HG03571 (cell line): ENCODE data around the gene CTXN3.

Source experiments
- ATAC-seq: cut with Tn5 transposase; IDR thresholded peaks from one replicate; pipeline ENCODE4 v1.9.1; 2021; ENCODE audit not compliant: unreplicated experiment

Gene CTXN3

DNA sequence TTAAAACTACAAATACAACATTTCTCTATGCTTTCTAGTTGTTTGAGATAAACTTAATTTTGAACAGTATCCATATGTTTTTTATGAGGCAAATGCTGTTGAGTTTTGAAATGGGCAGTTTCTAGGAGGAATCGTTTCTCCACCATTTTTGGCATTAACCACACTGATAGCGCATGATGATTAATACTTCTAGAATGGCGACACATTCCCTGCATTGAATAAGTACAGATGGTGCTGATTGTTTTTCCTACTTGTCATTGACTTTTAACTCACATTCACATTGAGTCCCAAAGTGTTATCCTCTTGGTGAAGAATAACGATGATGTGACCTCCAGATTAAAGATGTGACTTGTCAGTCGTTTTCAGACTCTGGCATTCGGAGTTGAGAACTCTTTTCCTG is 47.8 kb downstream of the CTXN3 start:
- ATAC-seq: no peak

DNA sequence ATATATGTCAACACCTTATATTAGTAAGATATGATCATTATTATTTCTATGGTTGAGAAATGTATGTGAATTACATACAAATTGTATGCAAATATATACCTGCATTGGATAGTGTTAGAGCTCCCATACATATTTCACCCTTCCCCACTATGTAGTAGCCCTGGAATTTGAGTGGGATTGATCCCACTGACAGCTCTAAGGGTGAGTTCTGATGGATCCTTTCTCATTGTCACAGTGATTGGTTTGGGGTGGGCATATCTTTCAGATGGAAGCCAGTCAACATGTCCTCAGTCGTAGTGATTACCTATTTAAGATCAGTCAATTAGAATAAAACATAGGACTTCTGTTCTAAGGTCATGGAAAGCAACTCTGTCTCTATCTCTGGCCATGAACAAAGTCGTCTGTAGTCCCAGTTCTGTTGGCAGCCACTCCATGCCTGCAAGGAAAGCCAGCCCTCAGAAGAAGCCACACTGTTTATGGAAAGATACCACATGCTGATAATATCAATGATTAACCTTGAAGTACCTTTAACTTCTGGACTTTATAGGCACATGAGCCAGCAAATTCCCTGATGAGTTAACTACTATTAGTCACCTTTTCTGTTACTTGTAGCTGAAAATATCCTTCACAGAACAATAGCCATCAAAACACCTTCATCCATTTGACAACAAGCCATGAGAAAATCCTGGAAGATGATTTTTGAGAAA is 49.2 kb downstream of the CTXN3 start:
- ATAC-seq: no peak

- no peak for ATAC-seq
These were observed 50.5 kb downstream of the CTXN3 start for GRCh38 chr5:127699416-127699815.

DNA sequence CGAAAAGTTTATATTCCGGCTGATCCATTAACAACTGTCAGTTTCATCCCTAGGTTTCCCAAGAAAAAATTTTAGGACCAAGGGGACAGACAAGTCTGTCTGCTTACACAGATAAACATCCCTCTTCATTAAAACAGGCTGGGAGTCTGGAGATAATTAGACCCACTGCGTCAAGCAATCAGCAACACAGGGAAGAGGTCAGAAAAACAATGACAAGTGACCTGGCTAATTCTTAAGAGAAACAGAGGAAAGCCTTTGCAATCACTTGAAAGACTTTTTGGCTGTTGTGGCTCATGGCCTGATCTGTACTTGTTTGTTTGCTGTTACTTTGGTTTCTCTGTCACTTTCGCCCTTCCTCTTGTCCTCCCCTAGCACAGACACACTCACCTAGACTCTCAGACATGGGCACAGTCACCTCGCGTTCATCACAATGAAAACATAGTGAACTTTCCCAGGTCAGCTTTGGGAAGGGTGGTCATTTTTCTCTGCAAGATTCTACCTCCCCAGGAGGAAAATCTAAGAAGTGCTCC is 51.4 kb downstream of the CTXN3 start:
- ATAC-seq: no peak

- no peak for ATAC-seq
These were observed 53.6 kb downstream of the CTXN3 start for GRCh38 chr5:127702434-127702833.

GRCh38 chr5:127702926-127703561 is 54.2 kb downstream of the CTXN3 start, which contains the start of gene CCDC192:
TSS of gene CCDC192 (plus strand) at chr5:127703391. CDS start at chr5:127703446, 55 bp downstream.
- ATAC-seq: no peak

DNA sequence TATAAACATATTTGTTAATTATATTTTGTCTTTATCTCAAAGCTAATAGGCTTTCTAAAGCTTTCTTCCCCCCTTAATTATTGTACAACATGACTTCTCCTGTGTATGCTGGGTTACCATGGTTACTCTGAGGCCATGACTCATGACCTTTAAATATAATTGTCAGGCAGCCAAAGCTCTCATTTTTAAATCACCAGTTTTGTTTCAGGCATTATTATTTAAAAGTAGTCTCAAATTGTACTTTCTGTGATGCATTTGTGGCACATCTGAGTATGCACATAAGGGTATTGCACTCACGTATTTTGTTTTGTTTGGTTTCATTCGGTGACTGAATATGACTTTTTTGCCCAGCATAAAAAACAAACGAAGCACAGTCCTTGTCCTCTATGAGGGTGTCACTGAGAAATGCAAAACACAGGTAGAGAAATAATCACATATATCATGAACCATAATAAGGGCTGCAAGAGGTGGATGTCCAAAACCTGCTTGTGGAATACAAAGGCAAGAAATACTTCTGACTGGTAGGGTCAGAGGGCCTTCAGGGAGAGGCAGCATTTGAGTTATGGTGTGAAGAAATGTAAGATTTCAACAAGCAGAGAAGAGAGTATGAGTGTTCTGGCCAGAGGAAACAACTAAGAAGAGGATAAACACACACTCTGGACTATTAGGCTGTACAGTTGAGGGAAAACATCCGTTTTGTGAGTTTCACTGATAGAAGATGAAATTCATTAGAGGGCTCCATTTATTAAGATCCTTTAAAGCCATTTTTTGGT is 56.4 kb downstream of the CTXN3 start:
- ATAC-seq: no peak

GRCh38 chr5:127706691-127707090 is 57.8 kb downstream of the CTXN3 start:
- no peak for ATAC-seq

DNA sequence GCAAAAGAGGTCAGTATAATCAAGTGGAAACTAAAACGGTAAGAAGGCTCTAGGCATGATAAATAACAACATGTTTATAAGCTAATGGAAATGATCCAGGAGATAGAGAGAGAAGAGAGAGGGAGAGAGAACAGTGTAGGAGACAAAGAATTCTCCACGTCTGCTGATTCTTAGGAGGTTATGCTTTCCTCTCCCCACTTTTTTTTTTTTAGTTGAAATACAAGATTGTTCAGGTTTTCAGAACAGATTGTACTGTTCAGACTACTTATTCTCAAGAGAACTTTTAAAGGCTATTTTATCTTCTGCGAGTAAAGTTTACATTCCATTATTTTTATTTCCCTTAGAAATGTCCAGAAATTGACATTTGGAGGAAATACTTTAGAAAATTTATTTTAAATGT is 58.3 kb downstream of the CTXN3 start:
- no peak for ATAC-seq
